AG09319 (cell line): ENCODE data around the gene ADGRF1.

ENCODE experiments used
- DNase-seq: peaks from one replicate; pipeline ENCODE4 v3.0.0-alpha.2; 2010; ENCODE audit warnings: low read depth; ENCODE audit errors: extremely low read depth
- TF ChIP-seq, protein P1 (sequence below): IDR thresholded peaks from 2 replicates; pipeline ENCODE4 v1.5.1; 2011; ENCODE audit warnings: low read depth, mild to moderate bottlenecking, inconsistent platforms, low read length, moderate library complexity

Gene ADGRF1

DNA sequence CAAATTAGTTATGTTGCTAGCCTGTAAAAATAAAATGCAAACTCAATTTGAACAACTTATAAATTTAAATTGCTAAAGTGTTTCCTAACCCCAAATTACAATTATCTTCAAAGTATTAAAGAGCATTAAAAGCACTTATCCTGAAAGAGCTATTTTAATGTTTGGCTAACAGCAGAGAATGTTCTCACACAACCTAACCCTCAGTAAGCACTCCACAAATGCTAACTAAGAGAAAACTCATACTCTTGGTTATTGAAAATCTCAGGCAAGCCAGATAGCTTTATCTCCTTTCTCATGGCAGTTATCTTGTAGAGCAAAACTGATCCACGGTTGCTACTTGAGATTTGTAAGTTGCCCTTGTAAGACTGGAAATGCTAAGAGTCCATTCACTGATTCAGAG is 30.5 kb upstream of the ADGRF1 start:
- TF ChIP-seq, protein P1, sequence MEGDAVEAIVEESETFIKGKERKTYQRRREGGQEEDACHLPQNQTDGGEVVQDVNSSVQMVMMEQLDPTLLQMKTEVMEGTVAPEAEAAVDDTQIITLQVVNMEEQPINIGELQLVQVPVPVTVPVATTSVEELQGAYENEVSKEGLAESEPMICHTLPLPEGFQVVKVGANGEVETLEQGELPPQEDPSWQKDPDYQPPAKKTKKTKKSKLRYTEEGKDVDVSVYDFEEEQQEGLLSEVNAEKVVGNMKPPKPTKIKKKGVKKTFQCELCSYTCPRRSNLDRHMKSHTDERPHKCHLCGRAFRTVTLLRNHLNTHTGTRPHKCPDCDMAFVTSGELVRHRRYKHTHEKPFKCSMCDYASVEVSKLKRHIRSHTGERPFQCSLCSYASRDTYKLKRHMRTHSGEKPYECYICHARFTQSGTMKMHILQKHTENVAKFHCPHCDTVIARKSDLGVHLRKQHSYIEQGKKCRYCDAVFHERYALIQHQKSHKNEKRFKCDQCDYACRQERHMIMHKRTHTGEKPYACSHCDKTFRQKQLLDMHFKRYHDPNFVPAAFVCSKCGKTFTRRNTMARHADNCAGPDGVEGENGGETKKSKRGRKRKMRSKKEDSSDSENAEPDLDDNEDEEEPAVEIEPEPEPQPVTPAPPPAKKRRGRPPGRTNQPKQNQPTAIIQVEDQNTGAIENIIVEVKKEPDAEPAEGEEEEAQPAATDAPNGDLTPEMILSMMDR: no peak
- no peak for DNase-seq

DNA sequence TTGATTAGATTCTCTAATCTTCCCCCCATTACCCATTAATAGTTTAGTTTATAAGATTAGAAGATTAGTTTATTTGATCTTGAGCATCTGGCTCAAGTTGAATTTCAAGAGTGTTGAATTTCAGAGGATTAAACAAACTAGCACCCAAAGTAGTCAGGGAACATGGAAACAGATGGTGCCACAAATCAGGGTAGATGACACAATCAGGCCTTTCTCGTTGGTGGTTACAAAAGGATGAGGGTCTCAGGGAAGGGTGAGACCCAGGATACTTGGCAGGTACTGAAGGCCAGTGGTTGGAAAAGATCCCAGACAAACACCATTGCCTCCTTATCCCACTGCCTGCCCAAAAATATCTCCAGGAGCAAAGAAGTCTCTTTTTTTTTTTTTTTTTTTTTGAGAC is 29.5 kb upstream of the ADGRF1 start:
- no peak for DNase-seq
- TF ChIP-seq, protein P1: no peak

DNA sequence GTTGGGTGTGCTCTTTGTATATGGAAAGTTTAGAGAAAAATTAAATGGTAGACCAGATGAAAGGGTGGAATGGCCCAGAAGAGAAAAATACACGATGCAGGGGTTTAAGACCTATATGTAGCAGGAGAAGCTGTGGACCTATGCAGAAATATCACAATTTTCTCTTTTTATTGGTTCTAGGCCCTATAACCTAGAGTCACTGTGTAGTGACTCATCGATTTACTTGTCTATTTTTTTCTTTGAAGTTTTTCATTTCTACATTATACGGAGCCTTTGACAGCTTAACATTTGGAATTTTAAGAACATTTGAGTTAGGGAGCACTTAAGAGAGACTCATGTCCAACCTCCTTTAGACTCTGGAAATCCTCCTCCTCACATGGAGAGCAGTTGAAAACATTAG is 28.3 kb upstream of the ADGRF1 start:
- TF ChIP-seq, protein P1: no peak
- DNase-seq: no peak

DNA sequence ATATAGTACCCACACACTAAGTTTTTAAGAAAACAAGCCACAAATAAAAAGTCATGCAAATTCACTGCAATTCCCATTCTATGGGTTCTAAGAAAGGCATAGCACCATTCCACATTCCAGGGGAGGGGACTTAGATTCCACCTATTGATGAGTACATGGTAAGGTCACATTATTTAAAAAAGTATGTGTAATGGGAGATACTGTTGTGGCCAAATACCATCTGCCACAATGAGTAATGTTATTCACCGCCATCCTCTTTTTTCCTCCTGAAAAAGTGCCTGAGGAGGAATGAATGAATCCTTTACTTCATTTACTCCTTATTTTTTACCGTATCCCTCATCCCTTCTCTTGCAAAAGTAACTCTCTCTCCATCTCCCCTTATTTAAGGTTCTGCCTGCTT is 27.0 kb upstream of the ADGRF1 start:
- TF ChIP-seq, protein P1: no peak

DNA sequence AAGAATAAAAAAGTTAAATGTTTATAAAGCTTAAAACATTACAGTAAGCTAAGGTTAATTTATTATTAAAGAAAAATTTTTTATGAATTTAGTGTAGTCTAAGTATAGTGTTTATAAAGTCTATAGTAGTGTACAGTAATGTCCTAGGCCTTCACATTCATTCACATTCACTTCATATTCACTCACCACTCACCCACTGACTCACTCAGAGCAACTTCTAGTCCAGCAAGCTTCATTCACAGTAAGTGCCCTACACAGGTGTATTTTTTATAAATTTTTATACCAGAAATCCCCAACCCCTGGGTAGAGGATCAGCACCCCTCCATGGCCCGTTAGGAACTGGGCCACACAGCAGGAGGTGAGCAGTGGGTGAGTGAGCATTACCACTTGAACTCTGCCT is 24.3 kb upstream of the ADGRF1 start:
- TF ChIP-seq, protein P1: no peak
- DNase-seq: no peak

More for the DNA sequence above, 27.0 kb upstream of the ADGRF1 start:
- no peak for DNase-seq

DNA sequence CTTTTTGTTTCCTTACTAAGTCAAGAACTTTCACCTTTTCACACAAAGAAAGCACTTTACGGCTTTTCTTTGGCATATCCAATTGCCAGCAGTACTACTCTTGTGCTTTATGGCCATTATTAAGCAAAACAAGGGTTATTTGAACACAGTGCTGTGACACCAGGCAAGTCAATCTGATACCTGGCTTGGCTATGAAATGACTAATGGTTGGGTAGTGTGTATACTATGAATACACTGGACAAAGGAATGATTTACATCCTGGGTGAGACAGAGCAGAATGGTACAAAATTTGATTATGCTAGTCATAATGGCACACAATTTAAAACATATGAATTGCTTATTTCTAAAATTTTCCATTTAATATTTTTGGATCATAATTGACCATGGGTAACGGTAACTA is 22.1 kb upstream of the ADGRF1 start:
- TF ChIP-seq, protein P1: no peak
- DNase-seq: no peak

DNA sequence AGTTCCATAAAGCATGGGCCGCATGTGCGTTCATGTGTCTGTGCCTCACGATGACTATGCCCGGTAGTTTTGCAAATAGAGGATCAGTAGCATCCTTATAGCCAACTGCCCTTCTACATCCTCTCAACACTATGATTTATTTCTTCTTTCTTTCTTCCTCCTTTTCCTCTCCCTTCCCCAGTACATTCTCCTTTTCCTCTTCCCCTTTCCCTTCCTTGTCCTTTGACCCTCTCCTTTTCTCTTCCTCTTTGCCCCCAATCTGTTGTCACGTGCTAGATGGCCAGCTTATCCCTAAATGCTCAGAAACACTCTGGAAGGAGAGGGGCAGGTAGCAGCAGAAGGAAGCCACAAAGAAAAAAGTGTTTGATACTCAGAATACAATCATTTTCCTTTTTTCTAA is 20.2 kb upstream of the ADGRF1 start:
- TF ChIP-seq, protein P1: no peak

More for the DNA sequence above, 20.2 kb upstream of the ADGRF1 start:
- no peak for DNase-seq
